Loucy (cell line): ENCODE data around the gene PHACTR2.

Experiments used
- CTCF ChIP-seq: fragments of 200-600 bp; sonication (generic); conservative IDR thresholded peaks from 2 replicates; pipeline ENCODE4 v1.5.1; 2014; ENCODE audit warnings: mild to moderate bottlenecking, antibody characterized with exemption, low read length
- EZH2phosphoT487 ChIP-seq: fragments of 200-600 bp; IDR thresholded peaks from 2 replicates; pipeline ENCODE4 v1.6.1; 2018; ENCODE audit warnings: antibody characterized with exemption, mild to moderate bottlenecking, moderate library complexity, borderline replicate concordance

GRCh38 chr6:143758551-143758950, 80.8 kb downstream of the PHACTR2 start:
- TF ChIP-seq CTCF (no peak), EZH2phosphoT487 (no peak)
